Fibroblast of lung (primary cell): ENCODE data around the gene CAVIN3. TPM values are rescaled to one million over a fixed set of nuclear protein-coding genes. Genes with fewer than 3 reads are reported as not detected.

Experiments used
- DNase-seq, 2 donors: peaks; one replicate each; pipeline versions ENCODE4 v3.0.0 to v3.0.0-alpha.2; 2010; ENCODE audit warnings: low read depth in 2 of 2
- H2AFZ ChIP-seq: 2 replicates; pipeline ENCODE4 v1.5.1; 2012; ENCODE audit warnings: low read length, control low read depth, inconsistent platforms
- H3K27ac ChIP-seq: 2 replicates; pipeline ENCODE4 v1.5.1; 2011; ENCODE audit warnings: low read length, control low read depth; ENCODE audit not compliant: insufficient read depth
- H3K27me3 ChIP-seq: 2 replicates; pipeline ENCODE4 v1.5.1; 2011; ENCODE audit warnings: mild to moderate bottlenecking, low read length; ENCODE audit not compliant: control insufficient read depth, insufficient read depth
- H3K36me3 ChIP-seq: 2 replicates; pipeline ENCODE4 v1.5.1; 2011; ENCODE audit warnings: low read length; ENCODE audit not compliant: control insufficient read depth, insufficient read depth
- H3K4me1 ChIP-seq: 2 replicates; pipeline ENCODE4 v1.5.1; 2011; ENCODE audit warnings: low read length; ENCODE audit not compliant: control insufficient read depth, insufficient read depth; ENCODE audit errors: extremely low read depth
- H3K4me2 ChIP-seq: 2 replicates; pipeline ENCODE4 v1.5.1; 2011; ENCODE audit warnings: low read length, control low read depth; ENCODE audit not compliant: insufficient read depth; ENCODE audit errors: extremely low read depth
- H3K4me3 ChIP-seq, 4 experiments: fragments of 200-600 bp in 1 of 4; sonication (generic) in 1 of 4; replicated peaks in 1 of 4; 2 replicates each; pipeline ENCODE4 v1.5.1; 2011 to 2016; ENCODE audit warnings: low read length in 4 of 4, low read depth in 3 of 4, mild to moderate bottlenecking in 3 of 4, control low read depth in 2 of 4, inconsistent platforms in 1 of 4, mixed read lengths in 1 of 4; ENCODE audit not compliant: insufficient read depth in 1 of 4; ENCODE audit errors: control extremely low read depth in 1 of 4
- H3K79me2 ChIP-seq: 2 replicates; pipeline ENCODE4 v1.5.1; 2012; ENCODE audit warnings: mild to moderate bottlenecking, low read length, inconsistent platforms; ENCODE audit not compliant: control insufficient read depth, insufficient read depth
- H3K9ac ChIP-seq: 2 replicates; pipeline ENCODE4 v1.5.1; 2011; ENCODE audit warnings: mild to moderate bottlenecking, low read length, control low read depth; ENCODE audit not compliant: insufficient read depth
- H3K9me3 ChIP-seq: 2 replicates; pipeline ENCODE4 v1.5.1; 2012; ENCODE audit warnings: low read depth, low read length; ENCODE audit not compliant: control insufficient read depth, insufficient read depth
- H4K20me1 ChIP-seq: 2 replicates; pipeline ENCODE4 v1.5.1; 2011; ENCODE audit warnings: low read length; ENCODE audit not compliant: control insufficient read depth, insufficient read depth; ENCODE audit errors: extremely low read depth
- CTCF ChIP-seq, 2 donors: IDR thresholded peaks in 1 of 2; conservative IDR thresholded peaks in 1 of 2; 1 replicate in 1 of 2; 2 replicates in 1 of 2; pipeline ENCODE4 v1.5.1; 2011 to 2012; ENCODE audit warnings: low read length in 2 of 2, control low read depth in 1 of 2, inconsistent platforms in 1 of 2, low read depth in 1 of 2, mild to moderate bottlenecking in 1 of 2
- EZH2 ChIP-seq: IDR thresholded peaks from 2 replicates; pipeline ENCODE4 v1.5.1; 2012; ENCODE audit warnings: low read length, control low read depth, mild to moderate bottlenecking; ENCODE audit errors: missing control alignments
- polyA plus RNA-seq, 2 donors: library from polyadenylated mRNA; depleted of rRNA in 1 of 2; stranded (reverse) in 1 of 2; unstranded in 1 of 2; fragments of >200 nt; gene quantifications; 2 replicates each; pipeline ENCODE4 v1.2.1, GENCODE V29; 2011 to 2012; ENCODE audit warnings: missing spikeins in 1 of 2
- total RNA-seq: library from RNA; depleted of rRNA; stranded (reverse); fragments of >200 nt; gene quantifications from 2 replicates; pipeline ENCODE4 v1.2.1, GENCODE V29; 2014

The CAVIN3 gene
- total and polyA plus RNA-seq, 2 donors (not counting 1 experiment from before 2014, with no cell fraction given), result 50.9 to 87.9 TPM

GRCh38 chr11:6298605-6299004 lies 21.7 kb downstream of the CAVIN3 start:
- TF ChIP-seq EZH2 (no peak), CTCF (conservative IDR thresholded peaks at IDR 0.05 in 1 of 2, IDR thresholded peaks at IDR 0.05 in 1 of 2; ENCODE audit: low read depth in 1 of 2, low read length in 2 of 2) (peak; percentile 28 to 59)
- Histone ChIP-seq H3K4me2 (no peak overlapping the region), H3K27ac (no peak overlapping the region), H3K9ac (no peak overlapping the region), H3K4me1 (no peaks in the 10 kb centered on the region), H3K9me3 (no peaks in the 10 kb centered on the region), H3K4me3 (no peak overlapping the region), H3K36me3 (no peaks in the 10 kb centered on the region), H4K20me1 (no peaks in the 10 kb centered on the region), H2AFZ (no peak overlapping the region), H3K79me2 (no peaks in the 10 kb centered on the region), H3K27me3 (no peaks in the 10 kb centered on the region)
- peak; percentile 9 to 25 for DNase-seq

- Histone ChIP-seq H3K79me2 (no peaks in the 10 kb centered on the region), H3K4me1 (no peaks in the 10 kb centered on the region), H3K4me3 (no peak overlapping the region), H3K9ac (no peak overlapping the region), H3K9me3 (no peaks in the 10 kb centered on the region), H2AFZ (no peak overlapping the region), H3K36me3 (no peaks in the 10 kb centered on the region), H4K20me1 (no peaks in the 10 kb centered on the region), H3K4me2 (no peak overlapping the region), H3K27me3 (no peaks in the 10 kb centered on the region), H3K27ac (no peak overlapping the region)
- peak in 1 of 2 donors; percentile 32 for DNase-seq
- no peak for TF ChIP-seq EZH2
- peak; percentile 39 to 56 for TF ChIP-seq CTCF (conservative IDR thresholded peaks at IDR 0.05 in 1 of 2, IDR thresholded peaks at IDR 0.05 in 1 of 2; ENCODE audit: low read depth in 1 of 2, low read length in 2 of 2)
These were observed 22.5 kb downstream of the CAVIN3 start for GRCh38 chr11:6297831-6298230.

- no peak overlapping the region for H3K4me3 ChIP-seq
These were observed 35.3 kb downstream of the CAVIN3 start for GRCh38 chr11:6285019-6285418.

More at GRCh38 chr11:6285019-6285418, 35.3 kb downstream of the CAVIN3 start:
- H3K4me2 ChIP-seq, result no peak overlapping the region
- H3K36me3 ChIP-seq, result no peaks in the 10 kb centered on the region
- no peaks in the 10 kb centered on the region for H3K79me2 ChIP-seq
- TF ChIP-seq EZH2, result no peak
- no peak for TF ChIP-seq CTCF (conservative IDR thresholded peaks at IDR 0.05 in 1 of 2, IDR thresholded peaks at IDR 0.05 in 1 of 2; ENCODE audit: low read depth in 1 of 2, low read length in 2 of 2)
- no peaks in the 10 kb centered on the region for H4K20me1 ChIP-seq
- DNase-seq, result no peak
- H3K9me3 ChIP-seq, result no peaks in the 10 kb centered on the region
- H3K27ac ChIP-seq, result no peak overlapping the region
- peaks cover 6% of the 10 kb centered on the region for H3K27me3 ChIP-seq
- no peak overlapping the region for H2AFZ ChIP-seq
- H3K4me1 ChIP-seq, result no peaks in the 10 kb centered on the region
- H3K9ac ChIP-seq, result no peak overlapping the region
